Activated naive CD8-positive, alpha-beta T cell treated with anti-CD3 and anti-CD28 coated beads, Interleukin-2, amount 50 U/mL, for 24 hours (primary cell): ENCODE measurements around the gene NCAM2.
"Not testable (repeated sequence)": the region's sequence is repeated elsewhere in the genome, so short reads cannot be mapped to it uniquely, and the experiment has no call there.

Source experiments
- ATAC-seq: fragments of 150-1000 bp; cut with Tn5 transposase; one replicate; pipeline ENCODE4 v1.10.0; 2021
- DNase-seq: peaks from one replicate; pipeline ENCODE4 v3.0.0; 2021
- H3K27ac Mint-ChIP-seq: one replicate; pipeline ENCODE4 v1.8.0; 2021; ENCODE audit warnings: mild to moderate bottlenecking, mixed read lengths
- H3K27me3 Mint-ChIP-seq: one replicate; pipeline ENCODE4 v1.8.0; 2021; ENCODE audit warnings: mixed read lengths
- H3K36me3 Mint-ChIP-seq: one replicate; pipeline ENCODE4 v1.8.0; 2021; ENCODE audit warnings: low read depth, mixed read lengths
- H3K4me1 Mint-ChIP-seq: one replicate; pipeline ENCODE4 v1.8.0; 2021; ENCODE audit warnings: mixed read lengths
- H3K4me3 Mint-ChIP-seq: one replicate; pipeline ENCODE4 v1.8.0; 2021; ENCODE audit warnings: mild to moderate bottlenecking, moderate library complexity, mixed read lengths
- H3K9me3 Mint-ChIP-seq: one replicate; pipeline ENCODE4 v1.8.0; 2021; ENCODE audit warnings: mixed read lengths

The NCAM2 gene

DNA sequence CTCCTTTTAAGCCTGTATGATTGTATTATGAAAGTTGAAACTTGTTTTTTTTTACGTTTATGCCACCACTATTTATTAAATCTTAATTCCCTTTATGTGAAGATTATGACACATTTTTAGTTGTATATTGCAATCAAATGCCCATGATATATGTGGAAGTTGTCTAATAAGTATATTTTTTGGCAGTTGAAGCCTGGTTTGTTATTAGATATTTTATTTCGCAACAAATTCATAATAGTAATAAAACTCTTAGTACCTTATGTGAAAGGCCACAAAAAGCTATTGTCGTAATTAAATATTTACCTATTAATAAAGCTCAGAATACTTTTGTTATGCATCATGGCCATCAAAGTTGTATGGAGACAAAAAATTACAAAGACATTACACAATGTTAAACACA, 386.8 kb downstream of the NCAM2 start:
- Mint-ChIP-seq H3K27ac (no peak overlapping the region), H3K9me3 (no peaks in the 10 kb centered on the region), H3K4me1 (no peaks in the 10 kb centered on the region), H3K4me3 (no peak overlapping the region), H3K36me3 (no peaks in the 10 kb centered on the region), H3K27me3 (no peaks in the 10 kb centered on the region)
- DNase-seq (no peak), ATAC-seq (no peak)

GRCh38 chr21:21385404-21385803, 387.2 kb downstream of the NCAM2 start:
- ATAC-seq (no peak), DNase-seq (no peak)
- Mint-ChIP-seq H3K4me1 (no peaks in the 10 kb centered on the region), H3K36me3 (no peaks in the 10 kb centered on the region), H3K9me3 (no peaks in the 10 kb centered on the region), H3K4me3 (no peak overlapping the region), H3K27ac (no peak overlapping the region), H3K27me3 (no peaks in the 10 kb centered on the region)

- ATAC-seq: no peak
- H3K36me3 Mint-ChIP-seq: no peaks in the 10 kb centered on the region
- H3K4me1 Mint-ChIP-seq: no peaks in the 10 kb centered on the region
These were observed 389.7 kb downstream of the NCAM2 start for GRCh38 chr21:21387916-21388315.

DNA sequence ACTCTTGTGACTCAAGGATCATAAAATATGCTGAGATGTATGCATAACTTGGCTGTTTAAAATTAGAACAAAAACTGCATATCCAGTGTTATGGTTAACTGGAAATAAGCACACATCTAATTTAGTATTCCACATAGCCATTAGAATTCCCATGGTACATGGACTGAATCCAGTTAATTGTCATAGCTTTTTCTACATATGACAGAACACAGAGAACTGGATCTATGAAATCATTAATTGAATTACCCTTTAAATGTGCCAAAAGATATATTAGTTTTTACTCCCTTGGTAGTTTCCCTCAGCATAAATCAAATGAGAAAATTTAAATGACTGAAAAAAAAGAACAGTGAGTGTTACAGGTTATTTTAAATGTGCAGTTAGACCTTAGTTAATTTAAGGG, 395.9 kb downstream of the NCAM2 start:
- no peak for DNase-seq
- H3K4me3 Mint-ChIP-seq: no peak overlapping the region
- H3K9me3 Mint-ChIP-seq: peaks cover 14% of the 10 kb centered on the region
- no peaks in the 10 kb centered on the region for H3K27me3 Mint-ChIP-seq
- no peak for ATAC-seq
- no peak overlapping the region for H3K27ac Mint-ChIP-seq
- no peaks in the 10 kb centered on the region for H3K4me1 Mint-ChIP-seq
- no peaks in the 10 kb centered on the region for H3K36me3 Mint-ChIP-seq

More at GRCh38 chr21:21387916-21388315, 389.7 kb downstream of the NCAM2 start:
- H3K4me3 Mint-ChIP-seq: no peak overlapping the region
- peaks cover 3% of the 10 kb centered on the region for H3K9me3 Mint-ChIP-seq
- DNase-seq: no peak
- H3K27ac Mint-ChIP-seq: no peak overlapping the region
- H3K27me3 Mint-ChIP-seq: no peaks in the 10 kb centered on the region

DNA sequence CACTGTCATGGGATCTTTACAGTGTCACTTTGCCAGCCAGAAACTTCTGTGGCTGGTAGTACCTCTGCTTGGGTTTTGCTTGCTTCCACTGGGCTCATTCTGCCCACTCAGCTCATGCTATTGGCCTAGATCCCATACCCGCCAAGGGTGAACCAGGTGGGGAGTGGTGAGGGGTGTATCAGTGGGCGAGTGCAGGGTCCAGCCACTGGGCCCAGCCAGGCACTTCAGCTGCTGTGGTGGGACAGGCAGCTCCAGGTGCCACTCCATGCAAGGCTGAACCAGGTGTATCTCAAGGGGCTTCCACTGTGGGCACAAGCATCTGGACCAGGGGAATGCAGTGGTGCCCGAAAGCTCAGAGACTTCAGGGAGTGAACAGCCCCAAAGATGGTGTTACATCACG, 398.2 kb downstream of the NCAM2 start:
- ATAC-seq: no peak
- no peaks in the 10 kb centered on the region for H3K27me3 Mint-ChIP-seq

DNA sequence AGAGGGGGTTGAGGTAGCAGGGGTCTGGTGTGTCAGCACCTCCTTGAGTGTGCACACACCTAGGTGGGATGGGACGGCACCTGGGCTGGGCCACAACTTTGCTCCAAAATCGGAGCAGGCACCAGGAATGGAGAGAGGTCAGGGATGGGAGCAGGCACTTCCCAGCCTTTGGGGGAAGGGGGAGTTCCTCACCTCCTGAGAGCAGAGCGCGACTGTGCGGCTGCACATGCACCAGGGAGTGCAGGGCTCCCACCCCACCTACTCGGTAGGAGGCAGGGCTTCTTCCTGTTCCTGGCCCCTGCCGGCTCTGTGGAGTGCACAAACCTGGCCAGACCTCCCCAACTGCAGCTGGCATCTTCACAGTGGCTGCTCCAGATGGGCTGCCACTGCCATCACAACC, 399.3 kb downstream of the NCAM2 start:
- no peak for ATAC-seq
- Mint-ChIP-seq H3K36me3 (no peaks in the 10 kb centered on the region), H3K27ac (no peak overlapping the region), H3K4me1 (no peaks in the 10 kb centered on the region), H3K9me3 (peaks cover 23% of the 10 kb centered on the region), H3K4me3 (no peak overlapping the region), H3K27me3 (no peaks in the 10 kb centered on the region)
- no peak for DNase-seq

More for the DNA sequence above, 398.2 kb downstream of the NCAM2 start:
- H3K36me3 Mint-ChIP-seq: no peaks in the 10 kb centered on the region
- no peak for DNase-seq
- H3K9me3 Mint-ChIP-seq: peaks cover 17% of the 10 kb centered on the region
- no peaks in the 10 kb centered on the region for H3K4me1 Mint-ChIP-seq
- H3K27ac Mint-ChIP-seq: no peak overlapping the region
- no peak overlapping the region for H3K4me3 Mint-ChIP-seq

GRCh38 chr21:21401444-21401843, 403.2 kb downstream of the NCAM2 start:
- Mint-ChIP-seq H3K27me3 (no peaks in the 10 kb centered on the region), H3K27ac (no peak overlapping the region)
- no peak for ATAC-seq

DNA sequence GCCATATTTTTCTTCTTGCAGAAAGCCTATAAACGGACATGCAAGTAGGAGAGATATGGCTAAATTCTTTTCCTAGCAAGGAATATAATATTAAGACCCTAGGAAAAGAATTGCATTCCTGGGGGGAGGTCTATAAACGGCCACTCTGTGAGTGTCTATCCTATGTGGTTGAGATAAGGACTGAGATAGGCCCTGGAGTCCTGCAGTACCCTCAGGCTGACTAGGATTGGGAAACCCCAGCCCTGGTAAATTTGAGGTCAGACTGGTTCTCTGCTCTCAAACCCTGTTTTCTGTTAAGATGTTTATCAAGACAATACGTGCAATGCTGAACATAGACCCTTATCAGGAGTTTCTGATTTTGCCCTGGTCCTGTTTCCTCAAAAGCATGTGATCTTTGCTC, 404.0 kb downstream of the NCAM2 start:
- not testable (repeated sequence) for H3K27me3 Mint-ChIP-seq, ATAC-seq
- peaks cover 14% of the 10 kb centered on the region for H3K9me3 Mint-ChIP-seq

More at GRCh38 chr21:21401444-21401843, 403.2 kb downstream of the NCAM2 start:
- no peak for DNase-seq
- Mint-ChIP-seq H3K4me3 (no peak overlapping the region), H3K36me3 (no peaks in the 10 kb centered on the region), H3K9me3 (peaks cover 14% of the 10 kb centered on the region), H3K4me1 (no peaks in the 10 kb centered on the region)

DNA sequence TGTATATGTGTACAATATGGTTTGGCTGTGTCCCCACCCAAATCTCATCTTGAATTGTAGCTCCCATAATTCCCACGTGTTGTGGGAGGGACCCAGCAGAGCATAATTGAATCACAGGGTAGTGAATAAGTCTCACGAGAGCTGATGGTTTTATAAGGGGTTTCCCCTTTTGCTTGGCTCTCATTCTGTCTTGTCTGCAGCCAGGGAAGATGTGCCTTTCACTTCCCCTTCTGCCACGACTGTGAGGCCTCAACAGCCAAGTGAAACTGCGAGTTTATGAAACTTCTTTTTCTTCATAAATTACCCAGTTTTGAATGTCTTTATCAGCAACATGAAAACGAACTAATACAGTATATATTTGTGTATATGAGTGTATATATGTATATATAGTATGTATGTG, 406.1 kb downstream of the NCAM2 start:
- DNase-seq, H3K36me3 Mint-ChIP-seq, H3K27ac Mint-ChIP-seq, ATAC-seq, H3K4me1 Mint-ChIP-seq, H3K27me3 Mint-ChIP-seq, H3K4me3 Mint-ChIP-seq: not testable (repeated sequence)
- peaks cover 14% of the 10 kb centered on the region for H3K9me3 Mint-ChIP-seq

More for the DNA sequence above, 404.0 kb downstream of the NCAM2 start:
- not testable (repeated sequence) for H3K4me1 Mint-ChIP-seq, DNase-seq, H3K36me3 Mint-ChIP-seq, H3K4me3 Mint-ChIP-seq, H3K27ac Mint-ChIP-seq

DNA sequence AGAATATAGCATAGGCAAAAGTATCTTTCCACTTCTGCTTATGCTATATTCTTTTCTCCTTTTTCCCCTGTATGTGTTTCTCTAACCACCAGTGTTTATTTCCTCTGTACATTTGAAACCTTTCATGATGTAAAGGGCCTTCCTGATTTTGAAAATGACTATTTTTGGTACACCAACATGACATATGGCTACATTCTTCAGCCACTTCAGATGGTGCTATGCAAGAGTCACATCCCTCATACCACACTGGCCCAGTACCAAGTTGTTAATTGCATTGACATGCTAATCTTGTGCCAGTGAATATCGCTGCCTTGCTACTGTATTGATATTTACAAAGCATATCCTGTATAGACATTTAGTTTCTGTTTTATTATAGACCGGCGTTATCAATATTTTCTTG, 408.7 kb downstream of the NCAM2 start:
- Mint-ChIP-seq H3K9me3 (peaks cover 5% of the 10 kb centered on the region), H3K36me3 (no peaks in the 10 kb centered on the region), H3K27me3 (no peaks in the 10 kb centered on the region), H3K27ac (no peak overlapping the region), H3K4me1 (no peaks in the 10 kb centered on the region), H3K4me3 (no peak overlapping the region)
- ATAC-seq (no peak), DNase-seq (no peak)

GRCh38 chr21:21412096-21412495, 413.9 kb downstream of the NCAM2 start:
- H3K36me3 Mint-ChIP-seq: no peaks in the 10 kb centered on the region
- no peaks in the 10 kb centered on the region for H3K4me1 Mint-ChIP-seq
- no peak for ATAC-seq

GRCh38 chr21:21415741-21416140, 417.5 kb downstream of the NCAM2 start:
- ATAC-seq: no peak
- Mint-ChIP-seq H3K36me3 (no peaks in the 10 kb centered on the region), H3K4me3 (no peak overlapping the region), H3K27me3 (no peaks in the 10 kb centered on the region), H3K4me1 (no peaks in the 10 kb centered on the region), H3K27ac (no peak overlapping the region), H3K9me3 (peaks cover 11% of the 10 kb centered on the region)
- DNase-seq: no peak

More at GRCh38 chr21:21412096-21412495, 413.9 kb downstream of the NCAM2 start:
- Mint-ChIP-seq H3K9me3 (peaks cover 7% of the 10 kb centered on the region), H3K27me3 (no peaks in the 10 kb centered on the region), H3K27ac (no peak overlapping the region), H3K4me3 (no peak overlapping the region)
- DNase-seq: no peak

DNA sequence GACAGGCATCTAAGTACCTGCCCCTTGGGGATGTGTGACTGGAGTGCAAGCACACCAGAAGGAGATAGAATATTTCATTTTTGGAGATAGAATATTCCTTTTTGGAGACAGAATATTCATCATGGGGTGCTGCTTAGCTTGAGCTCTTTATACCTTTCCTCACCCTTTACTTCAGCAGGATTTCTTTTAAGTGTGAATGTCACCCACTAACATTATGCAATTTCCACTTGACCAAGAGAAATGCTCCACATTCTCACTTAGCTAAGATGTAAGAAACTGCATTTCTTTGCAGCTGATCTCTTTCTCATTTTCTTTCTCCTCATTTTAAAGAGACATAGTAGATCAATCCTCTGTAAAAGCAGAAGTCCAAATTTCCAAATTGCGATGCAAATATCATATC, 436.7 kb downstream of the NCAM2 start:
- Mint-ChIP-seq H3K27me3 (no peaks in the 10 kb centered on the region), H3K4me1 (no peaks in the 10 kb centered on the region), H3K27ac (no peak overlapping the region), H3K4me3 (no peak overlapping the region), H3K36me3 (no peaks in the 10 kb centered on the region), H3K9me3 (peaks cover 11% of the 10 kb centered on the region)
- DNase-seq (no peak), ATAC-seq (no peak)

GRCh38 chr21:21436012-21436534, 437.9 kb downstream of the NCAM2 start:
- Mint-ChIP-seq H3K27ac (no peak overlapping the region), H3K4me3 (no peak overlapping the region), H3K9me3 (peaks cover 13% of the 10 kb centered on the region), H3K36me3 (no peaks in the 10 kb centered on the region), H3K4me1 (no peaks in the 10 kb centered on the region), H3K27me3 (no peaks in the 10 kb centered on the region)
- ATAC-seq (no peak), DNase-seq (no peak)

DNA sequence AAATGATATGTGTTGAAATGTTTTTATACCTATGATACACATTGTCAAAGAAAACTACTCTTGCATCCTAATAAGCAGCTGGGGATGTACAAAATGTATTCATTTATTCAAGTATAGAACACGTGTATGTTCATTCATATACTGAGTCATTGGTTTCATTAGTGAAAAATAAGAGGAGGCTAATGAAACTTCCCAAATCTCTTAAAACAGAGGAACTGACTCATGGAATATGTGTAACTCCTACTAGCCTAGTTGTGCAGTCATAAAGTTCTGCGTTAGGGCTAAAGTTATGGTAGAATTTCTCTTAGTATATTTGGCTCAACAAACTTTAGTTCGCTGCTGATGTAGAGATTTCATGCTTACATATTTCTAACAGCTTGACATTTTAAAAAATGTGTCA, 441.6 kb downstream of the NCAM2 start:
- Mint-ChIP-seq H3K36me3 (no peaks in the 10 kb centered on the region), H3K4me3 (no peak overlapping the region), H3K27ac (no peak overlapping the region), H3K27me3 (no peaks in the 10 kb centered on the region), H3K4me1 (no peaks in the 10 kb centered on the region), H3K9me3 (peaks cover 10% of the 10 kb centered on the region)
- DNase-seq: no peak
- ATAC-seq: no peak

- Mint-ChIP-seq H3K9me3 (no peaks in the 10 kb centered on the region), H3K27ac (no peak overlapping the region), H3K27me3 (no peaks in the 10 kb centered on the region), H3K36me3 (no peaks in the 10 kb centered on the region), H3K4me3 (no peak overlapping the region), H3K4me1 (no peaks in the 10 kb centered on the region)
- ATAC-seq (no peak), DNase-seq (no peak)
These were observed 458.9 kb downstream of the NCAM2 start for GRCh38 chr21:21457077-21457476.
